Right renal pelvis (tissue), 4 donors: ENCODE data around the gene SPDYE16. TPM values are rescaled to one million over a fixed set of nuclear protein-coding genes. Genes with fewer than 3 reads are reported as not detected.

Experiments used
- polyA plus RNA-seq, 4 donors: library from polyadenylated mRNA; unstranded; fragments of 120-200 nt; gene quantifications; one replicate each; pipeline ENCODE4 v1.2.1, GENCODE V29; 2013; ENCODE audit not compliant: insufficient read length in 4 of 4

The SPDYE16 gene
- polyA plus RNA-seq, 4 donors = 1.7 to 2.3 (median 1.9) TPM

Other genes with a start within 250 kb of the SPDYE16 start
- 100 to 1,000 TPM; 163 to 287 (median 192) TPM for gene HSPB1, start 240.6 kb downstream of the SPDYE16 start, polyA plus RNA-seq
- gene YWHAG, start 184.3 kb downstream of the SPDYE16 start, polyA plus RNA-seq = 100 to 1,000 TPM; 124 to 141 (median 137) TPM
- 1 to 10 TPM; 4.3 to 5.2 (median 4.5) TPM for gene SSC4D, start 133.6 kb downstream of the SPDYE16 start, polyA plus RNA-seq
- gene ZP3, start 118.3 kb downstream of the SPDYE16 start, polyA plus RNA-seq = 10 to 100 TPM in 1 of 4 donors, 1 to 10 TPM in 3; 1.6 to 13.4 (median 2.4) TPM
- 1 to 10 TPM; 6.5 to 9.4 (median 7.5) TPM for gene DTX2, start 81.6 kb downstream of the SPDYE16 start, polyA plus RNA-seq
- 1 to 10 TPM in 3 of 4 donors, under 1 TPM in 1; 0.38 to 4.7 (median 3.2) TPM for gene UPK3B, start 32.7 kb downstream of the SPDYE16 start, polyA plus RNA-seq
- gene POMZP3, start 84.0 kb upstream of the SPDYE16 start, polyA plus RNA-seq = 10 to 100 TPM; 10.6 to 20.5 (median 13.2) TPM